Loucy (cell line): ENCODE results near the gene AJAP1.

Experiments
- H2AFZ ChIP-seq: fragments of 200-600 bp; sonication (generic); 2 replicates; pipeline ENCODE4 v1.6.0; 2016; ENCODE audit warnings: antibody characterized with exemption, mild to moderate bottlenecking, low read length, moderate library complexity
- H3F3A ChIP-seq: fragments of 200-600 bp; 2 replicates; pipeline ENCODE4 v1.6.0; 2016; ENCODE audit warnings: antibody characterized with exemption, low read depth, mild to moderate bottlenecking
- H3K27me3 ChIP-seq: fragments of 200-600 bp; sonication (generic); 2 replicates; pipeline ENCODE4 v1.6.1; 2014; ENCODE audit warnings: low read length, mild to moderate bottlenecking; ENCODE audit not compliant: insufficient read depth, poor library complexity, severe bottlenecking
- H3K36me3 ChIP-seq: fragments of 200-600 bp; sonication (generic); 2 replicates; pipeline ENCODE4 v1.6.1; 2016; ENCODE audit warnings: low read length; ENCODE audit not compliant: insufficient read depth
- H3K4me1 ChIP-seq: fragments of 200-600 bp; sonication (generic); 2 replicates; pipeline ENCODE4 v1.5.1; 2014; ENCODE audit warnings: low read length, mild to moderate bottlenecking; ENCODE audit not compliant: insufficient read depth, poor library complexity, severe bottlenecking
- H3K4me2 ChIP-seq: fragments of 200-600 bp; sonication (generic); 2 replicates; pipeline ENCODE4 v1.6.0; 2014; ENCODE audit warnings: antibody characterized with exemption, low read length, low read depth, mild to moderate bottlenecking; ENCODE audit not compliant: poor library complexity, severe bottlenecking
- H3K4me3 ChIP-seq: fragments of 200-600 bp; sonication (generic); 2 replicates; pipeline ENCODE4 v1.5.1; 2014; ENCODE audit warnings: low read length, mild to moderate bottlenecking, mixed read lengths; ENCODE audit not compliant: poor library complexity, severe bottlenecking
- H3K79me2 ChIP-seq: fragments of 200-600 bp; sonication (generic); 2 replicates; pipeline ENCODE4 v1.6.1; 2014; ENCODE audit warnings: low read length; ENCODE audit not compliant: insufficient read depth
- H3K9ac ChIP-seq: fragments of 200-600 bp; sonication (generic); 2 replicates; pipeline ENCODE4 v1.6.0; 2014; ENCODE audit warnings: mild to moderate bottlenecking, low read depth, low read length, moderate library complexity; ENCODE audit not compliant: poor library complexity, severe bottlenecking
- H3K9me2 ChIP-seq: fragments of 200-600 bp; sonication (generic); replicated peaks from 2 replicates; pipeline ENCODE4 v1.6.1; 2016; ENCODE audit warnings: low read depth, low read length, mixed read lengths
- H3K9me3 ChIP-seq: fragments of 200-600 bp; sonication (generic); 2 replicates; pipeline ENCODE4 v1.6.1; 2014; ENCODE audit warnings: mild to moderate bottlenecking, antibody characterized with exemption, low read length, low read depth; ENCODE audit not compliant: insufficient read depth
- H4K20me1 ChIP-seq: fragments of 200-600 bp; sonication (generic); 2 replicates; pipeline ENCODE4 v1.6.0; 2014; ENCODE audit warnings: antibody characterized with exemption, low read length, mild to moderate bottlenecking; ENCODE audit not compliant: insufficient read depth, poor library complexity, severe bottlenecking
- EZH2phosphoT487 ChIP-seq: fragments of 200-600 bp; IDR thresholded peaks from 2 replicates; pipeline ENCODE4 v1.6.1; 2018; ENCODE audit warnings: antibody characterized with exemption, mild to moderate bottlenecking, moderate library complexity, borderline replicate concordance
- TF ChIP-seq, protein P1 (sequence below): fragments of 200-600 bp; sonication (generic); conservative IDR thresholded peaks from 2 replicates; pipeline ENCODE4 v1.5.1; 2014; ENCODE audit warnings: mild to moderate bottlenecking, antibody characterized with exemption, low read length

The AJAP1 gene

DNA sequence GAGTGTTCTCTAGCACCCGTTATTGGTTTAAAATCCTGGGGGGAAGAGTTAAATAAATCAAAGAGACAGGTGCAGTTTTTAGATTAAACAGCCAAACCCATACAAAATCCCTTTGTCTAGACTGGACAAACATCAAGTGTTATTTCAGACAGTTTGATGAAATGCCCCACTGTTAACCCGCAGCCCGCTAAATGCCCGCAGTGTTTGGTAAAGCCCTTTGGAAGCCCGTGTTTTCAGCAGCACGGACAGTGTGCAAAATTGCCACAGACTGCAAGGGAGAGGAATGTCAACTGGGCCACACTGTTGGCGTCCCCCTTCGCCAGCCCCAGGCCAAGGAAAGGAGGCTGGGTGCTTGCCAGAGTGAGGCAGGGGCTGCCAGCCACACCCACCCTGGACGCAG lies 26.6 kb downstream of the AJAP1 start:
- Histone ChIP-seq H3K9ac (no peak overlapping the region), H3K4me2 (no peak overlapping the region), H2AFZ (no peak overlapping the region), H3K79me2 (no peaks in the 10 kb centered on the region), H3F3A (no peaks in the 10 kb centered on the region), H3K4me3 (no peak overlapping the region), H4K20me1 (no peaks in the 10 kb centered on the region), H3K9me2 (no peaks in the 10 kb centered on the region), H3K27me3 (no peaks in the 10 kb centered on the region), H3K4me1 (no peaks in the 10 kb centered on the region), H3K36me3 (no peaks in the 10 kb centered on the region), H3K9me3 (peaks cover 11% of the 10 kb centered on the region; the same call in 1 of the 2 replicates)
- TF ChIP-seq, protein P1, sequence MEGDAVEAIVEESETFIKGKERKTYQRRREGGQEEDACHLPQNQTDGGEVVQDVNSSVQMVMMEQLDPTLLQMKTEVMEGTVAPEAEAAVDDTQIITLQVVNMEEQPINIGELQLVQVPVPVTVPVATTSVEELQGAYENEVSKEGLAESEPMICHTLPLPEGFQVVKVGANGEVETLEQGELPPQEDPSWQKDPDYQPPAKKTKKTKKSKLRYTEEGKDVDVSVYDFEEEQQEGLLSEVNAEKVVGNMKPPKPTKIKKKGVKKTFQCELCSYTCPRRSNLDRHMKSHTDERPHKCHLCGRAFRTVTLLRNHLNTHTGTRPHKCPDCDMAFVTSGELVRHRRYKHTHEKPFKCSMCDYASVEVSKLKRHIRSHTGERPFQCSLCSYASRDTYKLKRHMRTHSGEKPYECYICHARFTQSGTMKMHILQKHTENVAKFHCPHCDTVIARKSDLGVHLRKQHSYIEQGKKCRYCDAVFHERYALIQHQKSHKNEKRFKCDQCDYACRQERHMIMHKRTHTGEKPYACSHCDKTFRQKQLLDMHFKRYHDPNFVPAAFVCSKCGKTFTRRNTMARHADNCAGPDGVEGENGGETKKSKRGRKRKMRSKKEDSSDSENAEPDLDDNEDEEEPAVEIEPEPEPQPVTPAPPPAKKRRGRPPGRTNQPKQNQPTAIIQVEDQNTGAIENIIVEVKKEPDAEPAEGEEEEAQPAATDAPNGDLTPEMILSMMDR, result no peak
- TF ChIP-seq EZH2phosphoT487, result no peak

DNA sequence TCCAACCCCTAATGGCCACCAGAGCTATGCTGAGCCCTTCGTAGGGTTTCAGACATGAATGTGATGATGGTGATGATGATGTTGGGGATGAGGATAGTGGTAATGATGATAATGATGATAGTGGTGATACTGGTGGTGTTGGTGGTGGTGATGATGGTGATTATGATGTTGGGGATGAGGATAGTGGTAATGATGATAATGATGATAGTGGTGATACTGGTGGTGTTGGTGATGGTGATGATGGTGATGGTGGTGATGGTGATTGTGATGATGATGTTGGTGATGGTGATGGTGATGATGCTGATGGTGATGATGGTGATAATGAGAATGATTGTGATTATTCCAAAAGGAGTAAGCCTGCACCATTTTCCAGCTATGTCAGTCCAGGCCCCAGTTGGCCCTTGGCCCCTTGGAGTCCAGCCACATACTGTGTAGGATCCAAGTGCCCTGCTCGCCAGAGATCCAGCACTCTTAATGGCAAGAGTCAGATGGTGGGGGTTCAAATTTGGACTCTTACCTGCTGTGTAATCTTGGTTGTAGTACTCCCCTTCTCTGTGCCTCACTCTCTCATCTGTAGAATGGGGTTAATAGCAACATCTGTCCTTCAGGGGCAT lies 28.3 kb downstream of the AJAP1 start:
- peaks cover 11% of the 10 kb centered on the region; the same call in 1 of the 2 replicates for H3K9me3 ChIP-seq
- no peaks in the 10 kb centered on the region for H3F3A ChIP-seq
- no peak overlapping the region for H3K4me2 ChIP-seq
- no peaks in the 10 kb centered on the region for H3K27me3 ChIP-seq
- H3K36me3 ChIP-seq, result no peaks in the 10 kb centered on the region
- no peak overlapping the region for H3K4me3 ChIP-seq
- no peaks in the 10 kb centered on the region for H3K9me2 ChIP-seq
- TF ChIP-seq, protein P1, result no peak
- TF ChIP-seq EZH2phosphoT487, result no peak
- H3K4me1 ChIP-seq, result no peaks in the 10 kb centered on the region
- H2AFZ ChIP-seq, result no peak overlapping the region
- no peak overlapping the region for H3K9ac ChIP-seq
- H4K20me1 ChIP-seq, result no peaks in the 10 kb centered on the region
- no peaks in the 10 kb centered on the region for H3K79me2 ChIP-seq

DNA sequence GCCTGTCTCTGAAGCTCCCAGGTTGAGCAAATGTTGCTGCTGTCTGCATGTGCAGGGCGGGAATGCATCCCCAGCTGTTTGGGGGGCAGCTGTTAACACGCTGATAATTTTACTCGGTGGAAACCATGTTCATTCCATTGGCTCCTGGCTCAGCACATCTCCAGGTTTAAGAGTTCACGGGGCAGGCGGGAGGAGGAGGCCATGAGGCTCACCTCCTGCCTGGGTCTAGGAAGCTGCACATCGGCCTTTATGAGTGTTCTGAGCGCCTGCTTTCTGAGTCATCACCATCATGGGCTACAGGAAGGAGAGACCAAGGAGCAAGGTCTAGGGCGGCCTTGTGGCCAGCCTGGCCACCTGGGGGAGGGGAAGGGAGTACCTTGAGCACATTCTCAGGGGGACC lies 29.7 kb downstream of the AJAP1 start:
- no peak overlapping the region for H3K9ac ChIP-seq
- no peaks in the 10 kb centered on the region for H3K27me3 ChIP-seq
- no peaks in the 10 kb centered on the region for H4K20me1 ChIP-seq
- TF ChIP-seq EZH2phosphoT487, result no peak
- TF ChIP-seq, protein P1, result no peak
- H2AFZ ChIP-seq, result no peak overlapping the region
- H3K36me3 ChIP-seq, result no peaks in the 10 kb centered on the region
- no peak overlapping the region for H3K4me3 ChIP-seq
- no peaks in the 10 kb centered on the region for H3K79me2 ChIP-seq
- H3K9me2 ChIP-seq, result no peaks in the 10 kb centered on the region
- no peaks in the 10 kb centered on the region for H3F3A ChIP-seq
- no peak overlapping the region for H3K4me2 ChIP-seq
- H3K9me3 ChIP-seq, result peaks cover 7% of the 10 kb centered on the region; the same call in 1 of the 2 replicates
- no peaks in the 10 kb centered on the region for H3K4me1 ChIP-seq
